ENCODE results near the gene IMMT.

- TF ChIP-seq CTCF (IDR thresholded peaks at IDR 0.05; ENCODE audit: borderline replicate concordance, extremely low read depth, low read length, poor library complexity, severe bottlenecking) (no peak), EZH2 (IDR thresholded peaks at IDR 0.05; ENCODE audit: borderline replicate concordance, low read depth, low read length, severe bottlenecking) (no peak)
These were observed 22.7 kb downstream of the IMMT start for GRCh38 chr2:86172610-86173009.

All from DND-41 (cell line).